SIG-M5 treated with dmso at 0.1 percent for 504 hours (cell line): ENCODE results near the gene MMP2.
A peak's percentile ranks its signal among the peaks of the same experiment; 100 is the strongest.

Experiments
- DNase-seq: peaks from one replicate; lab custom pipeline; 2025; ENCODE audit not compliant: unreplicated experiment; lab: John Stamatoyannopoulos, UW

The MMP2 gene

DNA sequence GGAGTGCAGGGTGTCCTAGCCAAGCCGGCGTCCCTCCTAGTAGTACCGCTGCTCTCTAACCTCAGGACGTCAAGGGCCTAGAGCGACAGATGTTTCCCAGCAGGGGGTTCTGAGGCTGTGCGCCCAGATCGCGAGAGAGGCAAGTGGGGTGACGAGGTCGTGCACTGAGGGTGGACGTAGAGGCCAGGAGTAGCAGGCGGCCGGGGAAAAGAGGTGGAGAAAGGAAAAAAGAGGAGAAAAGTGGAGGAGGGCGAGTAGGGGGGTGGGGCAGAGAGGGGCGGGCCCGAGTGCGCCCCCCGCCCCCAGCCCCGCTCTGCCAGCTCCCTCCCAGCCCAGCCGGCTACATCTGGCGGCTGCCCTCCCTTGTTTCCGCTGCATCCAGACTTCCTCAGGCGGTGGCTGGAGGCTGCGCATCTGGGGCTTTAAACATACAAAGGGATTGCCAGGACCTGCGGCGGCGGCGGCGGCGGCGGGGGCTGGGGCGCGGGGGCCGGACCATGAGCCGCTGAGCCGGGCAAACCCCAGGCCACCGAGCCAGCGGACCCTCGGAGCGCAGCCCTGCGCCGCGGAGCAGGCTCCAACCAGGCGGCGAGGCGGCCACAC, at the start of gene MMP2:
Gene MMP2 (plus strand): TSS at position 372 of the 603 bp plus-strand sequence. CDS start 282 bp downstream, outside the sequence.
- DNase-seq = no peak

DNA sequence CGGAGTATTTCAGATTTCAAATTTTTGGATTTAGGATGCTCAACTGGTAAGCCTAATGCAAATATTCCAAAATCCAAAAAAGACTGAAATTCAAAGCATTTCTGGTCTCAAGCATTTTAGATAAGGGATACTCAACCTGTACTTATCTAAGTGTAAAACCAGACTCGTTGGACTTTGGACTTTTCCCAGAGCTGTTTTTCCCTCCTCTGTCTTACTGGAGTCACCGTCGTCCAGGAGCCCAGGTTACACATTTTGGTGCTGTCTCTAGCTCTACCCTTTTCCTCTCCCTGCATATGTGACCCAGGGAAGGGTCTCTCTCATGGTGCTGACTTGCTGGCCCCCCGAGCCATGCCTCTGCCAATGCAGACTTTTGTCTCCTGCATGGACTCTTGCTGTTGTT, 46.0 kb upstream of the MMP2 start:
- no peak for DNase-seq

DNA sequence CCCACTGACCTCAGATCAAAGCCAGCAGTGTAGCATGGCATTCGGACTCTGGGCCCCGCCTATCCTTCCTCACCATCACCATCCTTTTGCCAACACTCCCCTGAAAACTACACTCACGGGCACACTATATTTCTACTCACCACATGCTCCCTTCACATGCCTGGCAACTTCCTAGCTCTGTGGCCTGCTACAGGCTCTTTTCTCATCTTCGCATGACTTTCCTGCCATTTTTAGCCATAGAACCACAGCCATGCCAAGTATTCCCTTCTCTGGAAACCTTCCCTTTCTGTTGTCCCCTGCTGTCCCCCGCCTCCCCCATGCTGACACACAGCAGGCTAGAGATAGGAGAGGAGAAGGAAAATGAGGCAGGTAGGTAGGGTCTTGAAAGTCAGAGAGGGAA, 45.5 kb upstream of the MMP2 start:
- DNase-seq = no peak

DNA sequence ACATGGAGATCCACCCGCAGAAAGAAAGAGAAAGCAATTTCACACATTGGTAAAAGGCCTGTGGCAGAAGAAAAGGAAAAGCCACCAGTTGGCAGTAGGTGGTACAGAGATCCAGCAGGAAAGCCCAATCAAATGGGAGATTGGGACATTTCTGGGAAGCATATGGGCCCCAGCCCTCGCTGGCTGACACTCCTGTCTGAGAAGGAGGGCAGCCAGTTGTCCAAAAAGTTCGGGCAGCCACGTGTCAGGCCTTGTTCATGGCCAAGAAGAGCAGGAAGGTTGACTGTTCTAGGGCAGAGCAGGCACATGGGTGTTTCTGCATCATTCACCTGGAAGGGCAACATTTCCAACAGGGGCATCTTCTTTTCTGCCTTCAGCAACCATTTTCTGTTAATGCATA, 45.0 kb upstream of the MMP2 start:
- no peak for DNase-seq

DNA sequence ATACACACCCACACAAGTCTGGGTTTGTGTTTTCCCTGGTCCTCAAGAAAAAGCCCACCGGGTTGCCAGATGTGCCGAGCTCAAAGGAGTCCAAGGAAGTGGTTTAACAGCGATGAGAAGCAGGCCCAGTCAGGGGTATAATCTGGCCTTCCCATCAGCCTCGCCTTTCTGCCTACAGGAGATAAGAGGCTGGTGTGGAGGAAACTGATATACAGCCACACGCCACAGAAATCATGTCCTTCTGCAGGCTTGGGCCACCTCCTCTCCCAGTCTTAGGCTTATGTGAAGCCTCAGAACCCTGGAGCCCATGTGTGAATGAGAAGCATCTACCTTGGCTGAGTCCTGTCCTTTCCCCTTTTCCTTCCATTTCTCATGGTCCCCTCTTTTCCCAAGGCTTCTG, 43.6 kb upstream of the MMP2 start:
- no peak for DNase-seq

DNA sequence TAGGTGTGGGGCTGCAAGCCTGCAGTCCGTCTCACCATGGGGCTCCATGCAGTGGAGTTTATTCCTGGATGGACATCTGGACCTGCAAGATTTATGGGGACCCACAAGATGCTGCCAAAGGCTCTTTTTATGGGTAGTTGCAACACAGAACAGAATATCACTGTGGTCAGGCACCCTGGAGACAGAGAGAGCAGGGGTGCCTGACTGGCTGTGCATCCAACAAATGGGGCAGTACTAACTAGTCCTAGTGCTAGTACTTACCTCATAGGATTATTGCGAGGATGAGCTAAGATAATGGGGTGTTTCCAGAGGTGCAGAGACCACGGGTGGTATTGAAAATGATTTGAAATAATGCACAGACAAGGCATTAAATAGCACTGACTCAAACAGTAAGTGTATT, 42.4 kb upstream of the MMP2 start:
- DNase-seq = peak; percentile 49

DNA sequence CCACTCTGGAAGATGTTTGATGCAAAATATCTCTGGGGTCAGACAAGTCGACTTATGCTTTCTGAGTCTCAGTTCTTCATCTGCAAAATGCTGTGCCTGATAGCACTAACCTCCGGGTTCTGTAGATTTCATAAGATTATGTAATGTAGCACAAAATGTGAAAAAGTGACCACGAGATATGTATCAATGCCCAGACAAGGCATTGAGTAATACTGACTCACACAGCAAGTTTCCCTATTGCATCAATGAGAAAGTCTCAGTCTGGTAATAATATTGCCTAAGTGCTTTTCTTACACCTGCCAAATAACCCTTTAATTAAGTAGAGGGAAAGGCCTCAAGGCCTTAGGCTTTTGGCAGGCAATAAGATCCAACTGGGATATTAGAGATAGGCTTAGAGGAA, 41.4 kb upstream of the MMP2 start:
- DNase-seq = peak; percentile 93

DNA sequence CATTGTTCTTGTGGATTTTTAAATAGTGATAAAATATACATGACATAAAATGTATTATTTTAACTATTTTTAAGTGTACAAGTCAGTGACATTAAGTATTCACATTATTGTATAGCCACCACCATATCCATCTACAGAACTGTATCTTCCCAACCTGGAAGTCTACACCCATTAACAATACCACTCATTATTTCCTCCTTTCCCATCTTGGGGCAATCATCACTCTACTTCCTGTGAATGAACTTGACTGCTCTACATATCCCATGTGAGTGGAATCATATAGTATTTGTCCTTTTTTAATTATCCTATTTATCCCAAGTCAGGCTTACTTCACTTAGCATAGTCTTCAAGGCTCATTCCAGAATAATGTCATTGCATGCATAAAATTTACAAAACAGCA, 40.7 kb upstream of the MMP2 start:
- DNase-seq = no peak

DNA sequence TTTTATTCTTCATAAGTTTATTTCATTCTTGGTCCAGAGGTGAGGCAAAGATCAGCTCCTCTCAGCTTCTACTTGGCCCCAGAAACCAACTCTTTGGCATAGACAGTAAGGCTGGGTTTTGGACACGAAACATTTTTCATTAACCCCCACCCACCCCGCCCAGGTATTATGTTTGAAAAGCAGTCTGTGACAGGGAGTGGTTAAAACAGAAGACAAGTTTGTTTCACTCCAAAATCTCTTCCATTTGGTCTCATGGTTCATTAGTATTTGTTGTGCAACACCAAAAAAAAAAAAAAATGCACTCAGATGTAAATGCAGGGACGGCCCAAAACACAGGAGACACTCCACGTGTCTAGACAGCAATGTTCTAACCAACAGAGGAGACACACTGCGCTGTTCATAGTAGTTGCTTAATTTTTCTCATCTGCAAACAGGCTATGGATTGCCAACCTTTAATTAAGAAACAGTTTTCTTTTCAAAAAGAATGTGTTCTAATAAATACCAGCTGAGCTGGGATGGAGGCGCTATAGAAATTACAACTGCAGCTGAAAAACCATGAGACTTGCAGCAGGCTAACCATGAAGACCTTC, 39.8 kb upstream of the MMP2 start:
- peak; percentile 33 for DNase-seq

DNA sequence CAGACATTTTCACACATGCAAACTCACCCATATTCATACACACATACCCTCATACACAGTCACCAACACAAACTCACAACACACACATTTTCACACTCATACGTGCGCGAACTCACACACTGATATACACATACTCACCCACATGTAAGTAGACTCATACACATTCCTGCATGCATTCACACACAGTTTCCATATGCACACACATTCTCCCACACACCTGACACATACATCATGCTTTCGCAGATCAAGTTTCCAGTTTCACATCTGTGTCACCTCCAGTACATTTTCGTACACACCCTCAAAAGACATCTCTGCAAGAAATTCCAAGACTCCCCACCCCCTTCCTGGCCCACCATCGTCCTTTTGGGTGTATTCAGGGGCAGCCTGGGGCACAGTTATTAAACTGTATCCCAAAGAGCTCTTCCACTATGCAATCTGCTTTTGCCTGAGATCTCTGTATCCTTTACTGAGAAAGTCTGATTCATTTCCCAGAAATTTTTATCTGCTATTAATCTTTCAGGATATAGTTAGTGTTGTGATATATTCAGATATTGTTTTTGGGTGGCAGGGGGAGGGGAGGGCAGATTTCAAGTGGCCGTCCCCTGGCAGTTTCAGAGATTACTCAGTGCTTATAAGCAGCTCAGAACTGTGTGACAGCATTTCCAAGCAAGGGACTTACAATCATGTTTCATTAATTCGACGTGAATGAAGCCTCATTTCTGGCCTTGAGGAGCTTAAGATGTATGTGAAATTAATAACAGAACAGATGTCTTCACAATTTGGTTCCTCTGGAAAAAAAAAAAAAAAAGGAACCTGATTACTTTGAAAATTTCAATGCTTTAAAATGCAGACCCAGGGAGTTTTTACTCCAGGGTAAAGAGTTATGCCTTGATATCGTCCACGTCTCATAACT, 35.3 kb upstream of the MMP2 start:
- DNase-seq = no peak

DNA sequence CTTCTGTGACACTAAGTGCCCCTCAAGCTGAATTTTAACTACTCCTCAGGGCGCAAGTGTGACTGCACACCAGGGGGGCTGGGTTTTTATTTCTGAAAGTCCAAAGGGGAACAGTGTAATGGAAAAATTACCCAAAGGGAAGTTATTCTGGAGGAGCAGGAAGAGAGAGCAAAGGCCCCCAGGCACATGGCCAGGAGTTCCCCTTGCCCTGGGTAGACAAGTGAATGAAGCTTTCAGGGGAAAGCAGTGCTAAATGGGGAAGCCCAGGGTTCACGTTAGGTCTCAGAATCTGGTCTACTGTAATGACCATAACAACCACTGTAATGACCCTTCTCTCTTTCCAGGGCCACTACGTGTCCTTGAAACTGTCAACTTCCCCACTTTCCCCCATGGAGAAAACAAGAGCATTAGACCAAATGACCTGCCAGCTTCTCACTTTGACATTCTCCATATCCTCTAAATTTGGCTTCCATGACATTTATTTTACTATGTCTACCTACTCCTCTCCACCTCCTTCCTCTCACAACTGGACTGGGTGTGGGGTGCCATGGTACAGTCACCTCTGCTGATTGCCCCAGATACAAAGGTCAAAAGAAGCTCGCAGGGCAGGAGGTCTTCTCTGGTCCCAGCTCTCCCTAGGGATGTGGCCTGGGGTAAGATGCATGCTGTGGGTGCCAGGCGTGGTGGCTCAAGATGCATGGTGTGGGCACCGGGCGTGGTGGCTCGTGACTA, 34.1 kb upstream of the MMP2 start:
- DNase-seq = peak; percentile 74

DNA sequence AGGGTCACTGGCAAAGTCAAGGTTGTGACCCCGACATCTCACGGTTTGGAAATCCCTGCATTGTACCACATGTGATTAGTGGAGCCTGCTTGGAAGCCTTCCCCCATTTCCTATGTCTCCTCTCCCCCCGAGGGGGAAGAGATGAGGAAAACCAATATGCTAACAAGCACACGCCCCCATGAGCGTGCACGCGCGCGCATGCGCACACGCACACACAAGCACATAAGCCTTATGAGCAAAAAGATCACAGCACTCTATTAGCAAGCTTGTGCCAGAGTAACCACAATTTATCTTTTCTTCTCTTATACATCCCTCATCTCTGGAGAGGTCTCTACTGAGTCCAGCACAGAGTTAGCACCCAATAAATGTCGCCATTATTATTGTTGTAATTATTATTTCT, 31.8 kb upstream of the MMP2 start:
- DNase-seq = no peak

DNA sequence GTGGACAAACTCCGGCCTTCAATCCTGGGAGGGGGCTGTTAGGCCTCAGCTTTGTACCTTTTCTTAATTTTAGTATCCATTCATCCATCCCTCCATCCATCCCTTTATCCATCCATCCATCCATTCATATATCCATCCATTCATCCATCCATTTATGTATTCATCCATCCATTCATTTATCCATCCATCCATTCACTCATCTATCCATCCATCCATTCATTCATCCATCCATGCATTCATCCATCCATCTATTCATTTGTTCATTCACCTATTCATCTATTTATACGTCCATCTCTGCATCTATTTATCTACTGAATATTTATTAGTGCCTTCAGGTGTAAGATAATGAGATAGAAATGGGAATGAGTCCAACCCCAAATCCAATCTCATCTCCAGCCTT, 26.0 kb upstream of the MMP2 start:
- no peak for DNase-seq

DNA sequence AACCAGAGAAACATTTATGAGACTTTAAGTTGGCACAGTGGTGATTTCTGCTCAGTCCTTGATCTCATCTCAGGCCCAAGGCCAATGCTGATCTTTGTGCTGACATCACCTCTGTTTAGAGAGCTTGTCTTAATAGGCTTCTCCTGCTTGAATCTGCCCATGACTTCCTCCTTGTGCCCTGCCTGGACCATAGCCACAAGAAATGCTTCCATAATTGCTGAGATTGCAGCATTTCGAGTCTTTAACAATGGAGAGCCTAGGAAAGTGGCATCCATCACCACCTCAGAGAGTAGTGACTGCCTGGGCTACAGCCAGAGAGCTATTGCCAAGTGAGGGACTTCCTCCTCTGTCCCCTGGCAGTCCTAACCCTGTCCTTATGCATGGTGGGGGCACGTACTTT, 25.1 kb upstream of the MMP2 start:
- no peak for DNase-seq

DNA sequence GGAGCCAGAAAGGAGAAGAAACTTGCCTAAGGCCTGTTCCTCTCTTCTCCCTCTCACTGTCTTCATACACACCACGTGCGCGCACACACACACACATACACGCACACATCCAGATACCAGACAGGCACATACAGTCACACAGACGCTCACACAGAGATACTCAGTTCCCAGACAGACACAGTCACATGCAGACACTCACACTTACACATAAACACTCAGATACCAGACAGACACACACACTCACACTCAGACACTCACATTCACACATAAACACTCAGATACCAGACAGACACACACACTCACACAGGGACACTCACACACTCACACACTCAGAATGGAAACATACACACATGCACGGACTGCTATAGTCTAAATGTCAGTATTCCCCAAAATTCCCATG, 24.1 kb upstream of the MMP2 start:
- DNase-seq = no peak

DNA sequence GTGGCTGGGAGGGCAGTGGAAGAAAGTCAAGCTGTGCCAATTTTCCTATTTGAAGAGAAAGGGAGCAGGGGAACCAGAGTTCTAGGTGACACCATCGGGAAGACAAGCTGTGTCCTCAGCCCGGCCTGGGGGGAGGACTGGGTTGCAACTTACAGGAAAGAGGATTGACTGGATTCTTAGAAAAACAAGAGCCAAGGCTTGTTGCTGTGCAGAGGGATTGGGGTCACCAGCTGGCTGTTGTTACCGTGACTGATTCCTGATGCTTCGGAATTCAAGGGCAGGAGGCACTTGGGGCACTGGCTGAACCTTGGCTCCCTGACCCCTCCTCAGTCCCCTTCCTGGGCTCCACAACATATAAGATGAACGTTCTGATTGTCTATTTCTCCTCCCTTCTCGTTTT, 16.8 kb upstream of the MMP2 start:
- DNase-seq = no peak

DNA sequence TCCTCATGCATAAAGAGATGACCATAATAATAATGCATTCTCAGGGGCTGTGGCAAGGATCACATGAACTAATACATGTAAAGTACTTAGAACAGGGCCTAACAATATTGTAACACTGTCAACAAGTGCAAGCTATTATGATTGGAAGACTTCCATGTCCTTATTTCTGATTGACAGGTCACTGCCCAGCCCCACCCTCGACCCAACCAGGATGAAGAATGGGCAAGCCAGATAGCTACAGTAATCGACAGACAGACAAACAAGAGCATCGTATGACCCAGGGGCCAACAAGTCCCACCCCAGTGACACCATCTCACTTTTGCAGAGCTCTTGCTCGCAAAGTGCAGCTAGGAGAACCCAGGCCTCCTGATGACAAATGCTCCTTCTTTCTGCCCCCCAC, 14.6 kb upstream of the MMP2 start:
- DNase-seq = no peak

DNA sequence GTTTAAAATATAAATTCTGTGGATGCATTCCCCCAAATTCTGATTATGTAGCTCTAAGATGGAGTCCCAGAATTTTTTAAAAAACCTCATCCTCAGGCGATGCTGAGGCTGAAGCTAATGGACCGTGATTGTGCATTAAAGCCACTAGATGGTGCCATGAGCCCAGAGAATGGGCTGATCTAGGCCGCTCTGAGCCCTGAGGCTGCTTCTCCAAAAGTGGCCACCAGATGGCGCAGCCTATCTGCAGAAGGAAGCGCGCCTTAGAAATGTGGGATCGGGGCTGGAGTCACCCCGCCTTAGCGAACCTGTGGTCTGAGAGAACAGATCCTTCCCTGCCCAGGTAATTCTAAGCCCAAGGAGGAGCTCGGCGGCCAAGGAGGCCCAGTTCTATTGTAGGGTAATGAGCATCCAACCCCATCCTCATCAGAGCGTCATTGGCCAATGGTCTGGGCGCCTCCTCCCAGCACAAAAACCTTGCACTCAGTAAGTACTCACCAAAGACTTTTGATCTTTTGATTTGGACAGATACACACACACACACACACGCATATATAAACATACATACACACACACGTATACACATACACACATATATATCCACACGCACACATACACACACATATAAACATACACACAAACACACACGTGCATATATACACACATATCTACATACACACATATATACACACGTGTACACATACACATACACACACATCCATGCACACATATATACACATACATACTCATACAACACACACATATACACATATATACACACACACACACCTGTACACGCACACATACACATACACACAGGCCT, 13.7 kb upstream of the MMP2 start:
- DNase-seq = peak; percentile 69

DNA sequence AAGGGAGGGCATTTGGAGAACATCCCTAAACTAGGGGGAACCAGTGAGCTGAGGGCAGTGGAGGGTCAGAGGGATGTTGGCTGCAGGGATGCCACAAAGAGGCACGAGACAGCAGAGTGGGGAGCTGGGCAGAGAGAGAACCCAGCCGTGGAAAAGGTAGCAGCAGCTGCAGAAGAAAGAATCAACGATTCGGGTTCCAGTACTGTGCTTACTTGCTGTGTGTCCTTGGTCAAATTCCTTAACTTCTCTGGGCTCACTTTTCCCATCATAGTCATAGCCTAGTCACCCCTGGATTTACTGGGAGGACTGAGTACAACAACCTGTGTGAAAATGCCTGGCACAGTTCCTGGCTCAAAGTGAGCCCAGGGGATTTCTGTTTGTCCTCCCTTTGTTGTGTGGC, 12.8 kb upstream of the MMP2 start:
- no peak for DNase-seq

DNA sequence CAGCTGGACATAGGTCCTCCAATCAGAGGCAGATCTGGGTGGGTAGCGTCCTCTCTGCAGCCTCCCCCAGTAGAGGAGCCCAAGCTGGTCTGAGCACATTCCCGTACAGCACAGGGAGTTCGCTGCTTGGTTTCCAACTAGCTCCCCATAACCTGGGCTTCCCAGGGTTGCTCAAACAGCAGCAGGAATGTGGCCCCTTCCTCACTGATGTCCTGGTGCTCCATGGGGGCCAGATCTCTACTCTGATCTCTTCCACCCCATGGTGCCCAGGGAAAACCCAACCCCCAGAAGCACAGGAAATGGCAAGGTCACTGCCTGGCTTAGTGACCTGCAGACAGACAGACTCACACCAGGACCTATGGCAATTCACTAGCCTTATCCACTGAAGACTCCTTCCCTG, 11.1 kb upstream of the MMP2 start:
- no peak for DNase-seq
